GM21529 (cell line): ENCODE measurements around the gene TRIM8.
"Not testable (repeated sequence)": the region's sequence is repeated elsewhere in the genome, so short reads cannot be mapped to it uniquely, and the experiment has no call there.

ENCODE experiments used
- ATAC-seq: cut with Tn5 transposase; IDR thresholded peaks from one replicate; pipeline ENCODE4 v1.9.1; 2021; ENCODE audit not compliant: unreplicated experiment

The TRIM8 gene

DNA sequence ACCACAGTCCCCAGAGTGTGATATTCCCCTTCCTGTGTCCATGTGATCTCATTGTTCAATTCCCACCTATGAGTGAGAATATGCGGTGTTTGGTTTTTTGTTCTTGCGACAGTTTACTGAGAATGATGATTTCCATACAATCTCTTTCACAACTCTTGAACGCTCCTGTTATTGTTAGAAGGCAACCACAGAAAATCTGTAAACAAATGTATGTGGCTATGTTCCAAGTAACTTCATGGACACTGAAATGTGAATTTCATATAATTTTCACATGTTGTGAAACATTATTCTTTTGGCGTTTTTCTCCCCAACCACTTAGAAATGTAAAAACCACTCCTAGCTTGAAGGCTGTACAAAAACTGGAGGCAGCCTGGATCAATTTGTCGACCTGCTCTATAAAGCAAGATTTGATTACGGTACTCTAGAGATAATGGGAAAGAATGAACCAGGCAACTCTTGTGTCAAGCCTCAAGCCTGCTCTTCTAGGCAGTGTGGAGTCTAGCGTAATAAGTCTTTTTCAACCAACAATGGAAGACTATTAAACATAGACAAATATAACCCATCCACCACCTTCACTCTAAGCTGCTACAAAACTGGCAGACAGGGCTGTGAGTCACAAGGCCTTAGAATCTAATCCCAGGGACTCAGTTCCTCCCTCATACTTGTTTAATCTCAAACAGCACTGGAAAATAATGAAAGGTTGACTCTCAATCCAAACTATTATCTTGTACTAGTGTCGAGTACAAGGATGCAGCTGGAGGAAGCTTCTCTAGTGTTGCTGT, 47.2 kb downstream of the TRIM8 start:
- no peak for ATAC-seq

DNA sequence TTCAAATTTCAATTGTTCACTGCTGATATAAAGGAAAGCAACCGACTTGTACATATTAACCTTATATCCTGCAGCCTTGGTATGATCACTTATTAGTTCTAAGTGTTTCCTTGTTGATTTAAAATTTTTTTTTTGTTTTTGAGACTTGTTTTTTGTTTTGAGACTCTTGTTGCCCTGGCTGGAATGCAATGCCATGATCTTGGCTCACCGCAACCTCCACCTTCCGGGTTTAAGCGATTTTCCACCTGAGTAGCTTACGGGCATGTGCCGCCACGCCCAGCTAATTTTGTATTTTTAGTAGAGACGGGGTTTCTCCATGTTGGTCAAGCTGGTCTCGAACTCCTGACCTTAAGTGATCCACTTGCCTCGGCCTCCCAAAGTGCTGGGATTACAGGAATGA, 51.1 kb downstream of the TRIM8 start:
- not testable (repeated sequence) for ATAC-seq

DNA sequence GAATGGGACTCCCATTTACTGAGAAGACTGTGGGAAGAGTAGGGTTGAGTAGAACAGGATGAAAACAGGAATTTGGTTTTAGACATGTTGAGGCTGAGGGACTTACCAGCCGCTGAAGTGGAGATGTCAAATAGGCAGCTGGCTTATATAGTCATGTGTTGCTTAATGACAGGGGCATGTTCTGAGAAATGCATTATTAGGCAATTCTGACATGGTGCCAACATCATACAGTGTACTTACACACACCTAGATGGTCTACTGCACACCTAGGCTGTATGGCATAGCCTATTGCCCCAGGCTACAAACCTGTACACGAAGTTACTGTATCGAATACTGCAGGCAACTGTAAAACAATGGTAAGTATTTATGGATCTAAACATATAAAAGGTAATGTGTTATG, 52.5 kb downstream of the TRIM8 start:
- no peak for ATAC-seq

DNA sequence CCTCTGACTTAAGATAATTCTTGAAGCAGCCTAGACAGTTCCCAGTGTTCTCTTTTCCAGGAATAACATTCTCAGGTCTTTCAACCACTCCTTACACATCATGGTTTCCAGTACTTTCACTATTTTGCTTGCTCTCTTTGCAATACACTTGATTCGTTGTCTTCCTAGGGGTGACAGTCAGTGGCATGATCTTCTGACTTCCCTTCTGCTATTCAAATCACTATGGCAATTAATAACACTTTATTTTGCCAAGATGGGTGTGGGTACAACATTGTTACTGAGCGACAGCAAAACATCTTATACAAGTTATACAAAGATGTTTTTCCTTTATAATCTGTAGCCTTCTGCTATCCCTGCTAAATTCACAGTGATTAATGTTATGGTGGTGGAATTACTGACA, 54.6 kb downstream of the TRIM8 start:
- no peak for ATAC-seq

DNA sequence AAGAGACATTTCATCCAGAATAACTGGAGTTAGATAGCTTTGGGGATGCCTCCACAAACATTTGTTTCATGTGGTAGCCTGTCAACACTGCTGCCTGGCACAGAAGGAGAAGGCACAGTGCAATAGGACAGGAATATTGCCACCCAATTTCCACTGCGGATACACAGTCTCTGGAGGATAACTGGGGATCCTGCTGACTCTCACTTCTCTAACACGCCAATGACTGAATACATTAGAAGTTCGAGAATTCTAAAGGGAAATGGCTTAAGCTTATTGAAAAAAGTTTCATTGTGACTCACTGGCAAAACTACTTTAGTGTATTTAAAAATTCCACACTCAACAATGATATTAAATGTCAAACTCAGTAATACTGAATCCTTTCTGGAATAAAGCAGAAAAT, 57.0 kb downstream of the TRIM8 start:
- ATAC-seq: no peak

DNA sequence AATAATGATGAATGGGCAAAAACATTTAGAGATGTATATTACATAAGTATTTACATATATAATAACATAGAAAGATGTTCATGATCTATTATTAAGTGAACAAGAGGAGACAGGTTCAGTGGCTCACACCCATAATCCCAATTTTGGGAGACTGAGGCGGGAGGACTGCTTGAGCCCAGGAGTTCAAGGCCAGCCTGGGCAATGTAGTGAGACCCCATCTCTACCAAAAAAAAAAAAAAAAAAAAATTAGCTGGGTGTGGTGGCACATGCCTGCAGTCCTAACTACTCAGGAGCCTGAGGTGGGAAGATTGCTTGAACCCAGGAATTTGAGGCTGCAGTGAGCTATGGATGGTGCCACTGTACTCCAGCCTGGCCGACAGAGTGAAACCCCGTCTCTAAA, 57.5 kb downstream of the TRIM8 start:
- ATAC-seq: no peak

DNA sequence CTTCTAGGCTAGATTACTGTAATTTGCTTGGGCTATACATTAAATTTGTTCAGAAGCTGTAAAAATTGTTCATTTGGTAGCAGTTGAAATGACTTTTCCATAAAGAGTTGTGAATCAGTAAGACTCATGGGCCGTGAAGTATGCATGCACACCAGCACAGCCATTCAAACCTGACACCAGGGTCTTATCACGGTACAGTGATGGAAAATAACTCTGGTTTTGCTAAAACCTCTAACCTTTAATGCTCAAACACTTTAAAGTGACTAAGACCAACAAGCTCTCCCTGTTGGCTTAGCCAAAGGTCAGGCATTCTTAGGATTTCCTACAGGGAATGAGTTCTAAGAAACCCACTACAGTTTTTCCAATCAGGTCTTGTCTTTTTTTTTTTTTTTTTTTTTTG, 58.5 kb downstream of the TRIM8 start:
- ATAC-seq: no peak

DNA sequence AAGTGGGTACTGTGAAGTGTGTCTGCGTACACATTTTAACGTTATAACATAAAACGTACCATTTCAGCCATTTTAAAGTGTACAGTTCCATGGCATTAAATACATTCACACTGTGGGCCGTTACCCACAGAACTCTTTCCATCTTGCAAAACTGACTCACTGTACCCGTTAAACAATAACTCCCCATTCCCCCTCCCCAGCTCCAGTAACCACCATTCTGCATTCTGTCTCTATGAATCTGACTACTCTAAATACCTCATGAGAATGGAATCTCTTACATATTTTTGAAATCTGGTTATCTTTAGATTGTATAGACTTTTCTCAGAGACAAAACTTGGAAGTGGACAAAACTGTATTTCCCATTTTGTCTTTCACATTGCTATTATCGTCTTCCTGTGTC, 60.6 kb downstream of the TRIM8 start:
- no peak for ATAC-seq

DNA sequence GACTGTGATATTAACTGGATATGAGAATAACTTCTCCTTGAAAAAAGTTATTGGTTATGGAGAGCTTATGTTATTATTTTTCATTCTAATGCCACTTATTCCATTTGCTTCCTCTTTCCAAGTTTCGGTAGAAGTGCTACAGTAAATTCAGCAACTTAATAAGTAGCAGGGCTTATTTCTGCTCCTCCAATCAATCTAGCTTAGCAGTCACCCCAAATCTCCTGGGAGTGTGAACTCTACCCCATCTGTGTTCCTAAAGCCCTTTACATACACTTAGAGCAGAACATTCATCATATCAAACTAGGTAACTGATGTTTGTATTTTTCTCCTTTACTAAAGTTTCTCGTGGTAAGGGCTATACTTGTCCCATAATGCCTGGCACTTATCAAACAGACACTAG, 61.3 kb downstream of the TRIM8 start:
- no peak for ATAC-seq
